Measurements from ENCODE around the gene ACADM.
A peak's percentile ranks its signal among the peaks of the same experiment; 100 is the strongest.
"Not testable (repeated sequence)": the region's sequence is repeated elsewhere in the genome, so short reads cannot be mapped to it uniquely, and the experiment has no call there.

Gene ACADM

DNA sequence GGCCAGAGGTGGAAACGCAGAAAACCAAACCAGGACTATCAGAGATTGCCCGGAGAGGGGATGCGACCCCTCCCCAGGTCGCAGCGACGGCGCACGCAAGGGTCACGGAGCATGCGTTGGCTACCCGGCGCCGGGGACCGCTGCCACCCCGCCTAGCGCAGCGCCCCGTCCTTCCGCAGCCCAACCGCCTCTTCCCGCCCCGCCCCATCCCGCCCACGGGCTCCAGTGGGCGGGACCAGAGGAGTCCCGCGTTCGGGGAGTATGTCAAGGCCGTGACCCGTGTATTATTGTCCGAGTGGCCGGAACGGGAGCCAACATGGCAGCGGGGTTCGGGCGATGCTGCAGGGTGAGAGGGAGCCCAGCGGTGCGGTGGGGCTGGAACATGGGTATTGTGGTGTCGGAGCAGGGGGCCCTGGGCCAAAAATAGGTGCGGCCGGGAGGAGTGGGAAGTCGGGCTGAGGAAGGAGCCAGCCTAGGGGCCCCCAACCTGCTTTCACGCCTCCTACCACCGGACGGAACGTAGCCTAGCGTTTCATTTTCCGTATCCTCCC is at the start of gene ACADM:
TSS of gene ACADM (plus strand) at position 238 of the 551 bp plus-strand sequence. CDS start at position 317, 79 bp downstream.
- DNase-seq, result peak; percentile 76

DNA sequence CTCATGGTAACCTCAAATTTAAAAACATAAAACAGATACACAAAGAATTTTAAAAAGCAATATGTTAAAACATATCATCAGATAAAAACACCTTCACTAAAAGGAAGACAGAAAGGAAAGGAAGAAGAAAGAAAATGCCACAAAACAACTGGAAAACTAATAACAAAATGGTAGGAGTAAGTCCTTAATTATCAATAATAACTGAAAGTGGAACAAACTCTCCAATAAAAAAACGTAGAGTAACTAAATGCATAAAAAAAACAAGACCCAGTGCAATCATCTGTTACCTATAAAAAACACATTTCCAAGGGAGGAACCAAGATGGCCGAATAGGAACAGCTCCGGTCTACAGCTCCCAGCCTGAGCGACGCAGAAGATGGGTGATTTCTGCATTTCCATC is 47.1 kb upstream of the ACADM start:
- DNase-seq, result no peak

DNA sequence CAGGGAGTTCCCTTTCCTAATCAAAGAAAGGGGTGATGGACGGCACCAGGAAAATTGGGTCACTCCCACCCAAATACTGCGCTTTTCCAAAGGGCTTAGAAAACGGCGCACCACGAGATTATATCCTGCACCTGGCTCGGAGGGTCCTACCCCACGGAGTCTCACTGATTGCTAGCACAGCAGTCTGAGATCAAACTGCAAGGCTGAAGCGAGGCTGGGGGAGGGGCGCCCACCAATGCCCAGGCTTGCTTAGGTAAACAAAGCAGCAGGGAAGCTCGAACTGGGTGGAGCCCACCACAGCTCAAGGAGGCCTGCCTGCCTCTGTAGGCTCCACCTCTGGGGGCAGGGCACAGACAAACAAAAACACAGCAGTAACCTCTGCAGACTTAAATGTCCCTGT is 46.5 kb upstream of the ACADM start:
- DNase-seq, result not testable (repeated sequence)

DNA sequence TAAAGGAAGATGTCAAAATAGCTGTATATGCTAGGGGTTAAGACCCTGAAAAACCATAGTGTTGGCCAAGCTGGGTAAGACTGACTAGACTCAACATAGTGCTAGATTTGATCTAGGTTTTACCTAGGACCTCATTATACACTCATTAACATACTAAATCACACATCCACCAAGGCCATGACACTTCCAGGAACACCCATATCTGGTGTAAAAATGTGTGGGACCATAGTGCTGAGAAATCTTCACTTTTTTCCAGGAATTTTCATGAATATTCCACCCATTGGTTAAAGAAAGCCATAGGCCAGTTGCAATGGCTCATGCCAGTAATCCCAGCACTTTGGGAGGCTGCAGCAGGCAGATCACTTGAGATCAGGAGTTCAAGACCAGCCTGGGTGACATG is 34.0 kb upstream of the ACADM start:
- no peak for DNase-seq

DNA sequence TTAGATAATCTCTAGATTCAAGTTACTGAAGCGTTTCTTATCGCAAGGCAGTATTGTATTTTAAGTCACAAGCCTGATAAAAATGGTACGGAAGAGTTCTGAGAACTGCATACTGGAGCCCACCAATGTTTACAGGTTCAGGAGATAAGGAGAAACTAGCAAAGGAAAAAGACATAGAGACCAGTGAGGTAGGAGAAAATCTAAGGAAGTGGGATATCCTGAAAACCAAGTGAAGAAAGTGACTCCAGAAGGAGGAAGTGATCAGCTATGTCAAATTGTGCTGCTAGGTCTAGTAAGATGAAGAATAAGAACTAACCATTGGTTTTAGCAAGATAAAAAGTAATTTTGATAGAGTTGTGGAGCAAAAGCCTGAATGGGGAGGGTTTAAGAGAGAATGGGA is 31.0 kb upstream of the ACADM start:
- DNase-seq, result no peak

DNA sequence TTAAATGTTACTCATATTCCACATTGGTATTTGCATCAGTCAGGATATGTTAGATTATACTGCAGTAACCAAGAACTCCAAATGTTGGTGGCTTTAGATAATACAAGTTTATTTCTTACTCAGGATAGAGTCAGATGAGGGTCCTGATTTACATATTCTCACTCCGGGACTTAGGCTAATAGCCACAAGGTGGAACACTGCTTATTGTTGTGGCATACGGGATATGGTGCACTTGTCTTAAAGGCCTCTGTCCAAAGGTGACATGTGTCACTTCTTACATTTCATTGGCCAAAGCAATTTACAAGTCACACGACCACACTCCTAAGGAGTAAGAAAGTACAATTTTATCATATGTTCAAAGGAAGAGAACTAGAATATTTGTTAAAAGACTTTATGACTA is 28.5 kb upstream of the ACADM start:
- no peak for DNase-seq

DNA sequence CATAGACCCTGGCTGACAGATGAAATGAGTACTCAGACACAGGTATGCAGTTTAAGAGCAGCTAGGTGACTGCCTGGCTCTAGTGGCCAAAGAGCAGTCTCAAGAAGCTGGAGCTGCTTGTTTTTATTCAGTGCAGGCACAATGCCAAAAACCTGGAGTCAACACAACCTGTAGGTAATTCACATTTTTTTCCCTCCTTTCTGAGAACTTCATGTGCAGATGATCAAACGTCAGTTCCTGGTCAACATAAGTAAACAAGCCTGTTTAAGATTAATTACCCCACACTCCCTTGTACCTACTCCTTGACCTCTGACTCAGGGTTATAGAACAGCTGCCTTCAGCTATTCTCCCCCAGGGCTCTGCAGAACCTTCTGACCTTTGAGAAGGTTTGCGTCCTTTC is 17.3 kb upstream of the ACADM start:
- DNase-seq, result no peak

DNA sequence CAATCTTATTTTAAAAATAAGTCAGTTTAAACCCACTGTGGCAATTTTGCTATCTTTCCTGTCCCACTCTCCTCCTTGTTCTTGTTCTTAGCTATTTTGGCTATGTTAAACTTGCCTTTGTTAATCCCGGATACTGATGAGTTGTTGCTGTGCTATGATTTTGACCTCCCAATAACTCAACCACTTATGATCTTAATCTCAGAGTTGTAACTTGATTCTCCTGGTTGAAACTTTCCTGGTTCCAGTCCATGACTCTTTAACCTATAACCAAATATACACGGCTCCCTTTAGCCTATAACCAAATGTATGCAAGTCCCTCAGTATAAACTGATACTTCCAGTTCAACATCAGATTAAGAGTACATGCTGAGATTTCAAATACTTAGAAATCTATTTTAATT is 15.6 kb upstream of the ACADM start:
- DNase-seq, result no peak

DNA sequence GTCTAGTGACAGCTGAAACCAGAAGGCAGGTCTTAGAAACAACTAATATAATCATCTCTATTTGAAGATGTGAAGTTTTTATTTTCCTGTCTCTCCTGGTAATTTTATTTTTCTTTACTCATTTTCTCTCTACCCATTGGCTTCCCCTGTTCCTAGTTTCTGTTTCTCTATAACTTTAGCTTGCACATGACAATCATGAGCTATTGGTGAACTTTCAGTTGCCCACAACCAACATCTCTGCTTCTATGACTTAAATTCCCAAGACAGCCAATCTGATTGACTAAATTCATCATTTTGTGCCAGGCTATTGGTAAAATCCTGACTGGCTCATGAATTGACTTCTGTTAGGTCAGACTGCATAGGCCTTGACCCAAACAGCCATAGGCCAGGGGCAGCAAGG is 13.7 kb upstream of the ACADM start:
- no peak for DNase-seq

DNA sequence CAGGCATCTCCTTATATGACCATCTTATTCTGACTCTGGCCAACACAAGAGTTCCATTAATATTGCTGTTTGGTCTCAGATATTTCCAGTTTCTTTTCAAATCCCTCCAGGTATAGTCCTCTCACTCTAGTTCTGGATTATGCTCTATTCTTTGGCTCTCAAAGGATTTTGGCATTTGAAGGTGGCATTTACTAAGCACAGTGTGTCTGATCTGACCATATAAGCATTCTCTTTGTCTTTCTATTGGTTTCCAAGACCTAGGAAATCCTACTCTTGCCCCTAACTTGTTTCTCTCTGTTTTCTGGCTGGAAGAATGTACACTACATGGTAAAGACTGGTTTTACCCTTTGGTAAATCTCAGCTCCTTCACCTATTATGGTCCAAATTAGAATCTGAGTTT is 12.7 kb upstream of the ACADM start:
- no peak for DNase-seq

DNA sequence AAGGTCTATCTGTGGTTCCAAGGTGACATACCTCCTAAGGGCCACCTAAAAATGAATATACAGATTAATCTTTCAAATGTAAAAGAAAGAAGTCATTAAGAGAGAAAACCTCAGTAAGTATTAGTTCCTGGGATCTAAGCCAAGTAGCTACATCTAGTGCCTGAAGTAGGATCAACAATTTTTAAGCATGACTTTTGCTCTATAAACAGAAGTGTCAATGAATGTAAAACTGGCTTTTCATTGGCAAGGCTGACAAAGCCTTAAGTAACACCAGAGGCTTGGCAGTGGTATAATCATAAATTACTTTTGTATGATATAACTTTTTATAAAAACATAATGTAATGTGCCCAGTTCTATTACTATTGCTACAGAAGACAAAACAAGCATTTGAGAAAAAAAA is 12.2 kb upstream of the ACADM start:
- no peak for DNase-seq

DNA sequence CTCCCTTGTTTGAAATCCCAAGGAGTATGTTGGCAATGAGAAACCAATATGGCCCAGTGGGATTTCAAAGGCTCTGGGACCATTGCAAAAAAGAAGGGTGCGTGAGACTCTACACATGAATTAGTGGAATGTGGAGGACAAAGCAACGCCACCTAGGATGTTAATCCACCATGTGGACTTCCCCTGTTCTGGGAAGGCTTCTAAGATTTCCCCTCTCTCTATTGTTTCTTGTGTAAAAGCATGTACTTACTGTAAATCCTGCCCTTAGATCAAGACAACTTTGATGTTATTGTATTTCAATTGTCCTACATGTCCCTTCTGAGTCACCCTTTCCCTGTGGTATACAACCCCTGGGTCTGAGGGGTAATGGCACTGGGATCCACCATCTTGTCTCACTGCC is 4.7 kb upstream of the ACADM start:
- DNase-seq, result no peak

DNA sequence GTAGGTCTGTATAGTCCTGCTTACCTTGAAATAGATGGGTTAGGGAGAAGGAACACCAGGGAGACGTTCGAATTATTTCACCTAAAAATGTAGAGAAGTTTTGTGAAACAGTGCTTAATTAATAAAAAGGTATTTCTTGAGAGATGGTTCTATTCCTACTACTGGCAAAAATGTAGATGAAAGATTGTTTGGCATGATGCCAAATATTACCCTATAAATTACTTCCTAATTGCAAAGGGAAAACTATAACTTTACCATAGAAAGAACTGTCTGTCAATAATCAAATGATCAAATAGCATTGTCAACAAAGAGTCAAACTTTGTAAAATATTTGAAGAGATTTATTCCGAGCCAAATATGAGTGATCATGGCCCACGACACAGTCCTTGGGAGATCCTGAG is 4.2 kb upstream of the ACADM start:
- DNase-seq, result no peak

DNA sequence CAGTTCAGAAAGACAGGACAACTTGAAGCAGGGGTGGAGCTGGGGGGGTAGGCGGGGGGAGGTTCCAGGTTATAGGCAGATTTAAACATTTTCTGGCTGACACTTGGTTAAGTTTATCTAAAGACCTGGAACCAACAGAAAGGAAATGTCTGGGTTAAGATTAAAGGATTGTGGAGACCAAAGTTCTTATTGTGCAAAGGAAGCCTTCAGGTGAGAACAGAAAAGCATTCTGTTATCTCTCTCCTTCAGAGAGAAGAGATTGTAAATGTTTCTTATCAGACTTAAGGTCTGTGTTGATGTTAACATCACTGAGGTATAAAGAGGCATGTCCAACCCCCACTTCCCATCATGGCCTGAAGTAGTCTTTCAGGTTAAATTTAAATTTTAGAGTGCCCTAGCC is 3.7 kb upstream of the ACADM start:
- DNase-seq, result no peak

DNA sequence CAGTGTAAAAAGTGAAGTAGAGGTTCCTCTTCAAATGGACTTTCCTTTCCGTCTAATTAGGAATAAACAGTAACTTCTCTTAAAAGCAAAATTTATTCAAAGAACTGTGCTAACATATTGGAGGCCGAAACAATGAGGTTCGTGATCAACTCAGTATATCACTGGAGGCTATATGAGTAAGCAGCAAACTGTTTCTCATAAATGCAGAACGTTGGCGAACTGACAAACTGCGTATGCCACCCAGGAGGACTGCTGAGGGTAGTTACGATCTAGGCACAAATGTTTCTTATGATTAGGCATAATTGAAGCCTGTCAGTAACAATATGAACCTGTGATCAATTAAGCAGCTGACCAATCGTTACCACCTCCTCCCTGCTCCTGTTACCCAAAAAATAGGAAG is 2.3 kb upstream of the ACADM start:
- DNase-seq, result not testable (repeated sequence)

DNA sequence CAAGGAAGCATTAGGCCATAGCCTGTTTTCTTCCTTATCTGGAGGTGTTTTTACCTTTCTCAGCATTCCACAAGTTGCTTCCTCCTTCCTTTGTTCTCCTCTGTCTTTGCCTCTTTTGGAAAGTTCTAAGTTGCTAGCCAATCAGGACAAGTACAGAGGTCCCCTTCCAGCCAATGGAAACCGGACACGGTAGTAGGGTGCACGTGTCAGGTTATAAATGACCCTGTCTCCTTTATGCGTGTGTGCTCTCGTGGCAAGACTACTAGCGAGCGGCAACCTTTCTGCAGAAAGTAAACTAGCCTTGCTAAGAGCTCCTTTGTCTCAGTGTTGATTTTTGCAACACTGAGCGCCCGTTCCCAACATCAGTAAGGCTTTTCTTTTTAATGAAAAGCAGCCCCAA is 1.5 kb upstream of the ACADM start:
- no peak for DNase-seq

DNA sequence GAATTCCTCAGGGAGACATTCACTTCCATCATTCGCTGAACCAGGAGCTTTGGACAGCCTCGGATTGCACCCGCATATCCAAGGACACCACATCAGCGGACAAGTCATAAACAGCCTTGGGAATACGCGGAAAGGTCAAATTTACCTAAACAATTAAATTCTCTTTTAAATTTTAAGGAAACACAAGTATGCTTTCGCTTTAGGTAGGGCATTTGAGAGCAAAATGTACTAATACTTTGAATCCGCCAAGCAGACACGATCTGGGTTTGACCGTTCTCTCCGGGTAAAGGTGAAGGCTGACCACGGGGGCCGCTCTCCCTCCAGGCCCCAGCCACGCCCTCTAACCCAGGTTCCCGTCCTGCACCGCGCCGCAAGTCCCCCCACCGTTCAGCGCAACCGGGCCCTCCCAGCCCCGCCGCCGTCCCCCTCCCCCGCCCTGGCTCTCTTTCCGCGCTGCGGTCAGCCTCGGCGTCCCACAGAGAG is 479 bp upstream of the ACADM start:
- DNase-seq, result peak; percentile 28

DNA sequence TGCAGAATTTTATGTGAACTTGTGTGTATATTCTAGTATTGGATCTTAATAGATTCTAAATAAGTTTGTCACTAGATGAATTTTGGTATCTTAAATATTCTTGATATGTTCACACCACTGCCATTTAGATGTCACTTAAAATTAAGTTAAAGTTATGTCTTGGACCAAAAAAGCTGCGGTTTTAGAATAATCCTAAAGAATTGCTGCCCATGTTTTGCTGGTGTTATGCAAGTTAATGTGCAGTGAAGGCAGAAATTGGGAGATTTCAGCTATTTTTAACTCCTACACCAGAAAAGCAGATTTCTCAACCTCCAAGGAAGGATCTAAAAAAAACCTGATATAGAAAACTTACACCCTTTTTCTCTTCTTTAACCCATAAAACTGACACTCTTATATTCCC is 757 bp downstream of the ACADM start:
- no peak for DNase-seq

DNA sequence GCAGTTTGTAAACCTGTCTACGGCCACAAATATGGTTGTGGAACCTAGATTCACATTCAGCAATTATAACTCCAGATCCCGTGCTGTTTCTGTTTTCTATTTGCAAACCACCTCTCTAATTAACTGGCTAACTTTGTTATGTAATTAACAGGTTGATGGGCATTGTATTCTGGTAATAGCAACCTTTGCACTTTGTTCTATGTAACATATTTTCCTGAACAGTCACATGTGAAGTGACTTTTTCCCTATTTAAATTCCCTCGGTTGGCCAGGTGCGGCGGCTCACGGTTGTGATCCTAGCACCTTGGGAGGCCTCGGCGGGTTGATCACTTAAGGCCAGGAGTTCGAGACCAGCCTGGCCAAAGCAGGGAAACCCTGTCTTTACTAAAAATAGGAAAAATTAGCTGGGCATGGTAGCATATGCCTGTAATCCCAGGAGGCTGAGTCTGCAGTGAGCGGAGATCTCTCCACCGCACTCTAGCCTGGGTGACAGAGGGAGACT is 1.4 kb downstream of the ACADM start:
- no peak for DNase-seq

DNA sequence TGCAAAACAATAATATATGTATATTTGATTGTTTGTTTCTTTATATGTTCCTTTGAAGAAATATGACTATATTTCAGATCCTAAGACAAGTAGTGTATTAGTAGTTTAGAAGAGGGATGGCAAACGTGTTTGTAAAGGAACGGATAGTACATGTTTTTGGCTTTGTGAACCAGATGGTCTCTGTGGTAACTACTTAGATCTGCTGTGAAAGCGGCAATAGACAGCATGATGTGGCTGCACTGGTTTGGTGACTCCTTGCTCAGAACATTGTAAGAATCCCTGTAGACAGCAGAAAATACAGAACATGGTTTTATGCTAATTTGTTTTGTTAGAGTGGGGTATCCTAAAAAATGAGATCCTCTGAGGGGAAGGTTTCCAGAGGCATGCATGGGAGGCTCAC is 3.1 kb downstream of the ACADM start:
- DNase-seq, result no peak

DNA sequence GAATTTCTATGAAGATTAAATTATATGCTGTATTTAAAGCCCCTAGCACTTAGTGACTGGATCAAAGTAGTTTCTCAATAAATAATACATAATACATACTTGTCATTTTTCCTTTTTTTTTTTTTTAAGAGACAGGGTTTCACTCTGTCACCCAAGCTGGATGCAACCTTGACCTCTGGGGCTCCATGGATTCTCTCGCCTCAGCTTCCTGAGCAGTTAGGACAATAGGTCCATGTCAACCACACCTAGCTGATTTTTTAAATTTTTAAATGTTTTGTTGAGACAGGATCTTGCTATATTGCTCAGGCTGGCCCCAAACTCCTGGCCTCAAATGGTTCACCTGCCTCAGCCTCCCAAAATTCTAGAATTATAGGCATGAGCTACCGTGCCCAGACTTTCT is 5.9 kb downstream of the ACADM start:
- DNase-seq, result no peak

DNA sequence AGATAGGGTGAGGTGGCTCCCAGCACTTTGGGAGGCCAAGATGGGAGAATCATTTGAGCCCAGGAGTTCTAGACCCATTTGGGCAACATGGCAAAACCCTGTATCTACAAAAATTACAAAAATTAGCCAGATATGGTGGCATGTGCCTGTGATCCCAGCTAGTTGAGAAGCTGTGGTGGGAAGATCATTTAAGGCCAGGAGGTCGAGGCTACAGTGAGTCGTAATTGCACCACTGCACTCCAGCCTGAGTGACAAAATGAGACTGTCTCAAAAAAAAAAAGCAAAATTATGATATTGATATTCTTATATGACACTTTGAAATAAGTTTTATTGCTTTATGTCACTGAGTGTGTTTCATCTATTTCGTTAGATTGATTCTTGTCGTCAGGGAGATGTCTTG is 7.4 kb downstream of the ACADM start:
- no peak for DNase-seq

DNA sequence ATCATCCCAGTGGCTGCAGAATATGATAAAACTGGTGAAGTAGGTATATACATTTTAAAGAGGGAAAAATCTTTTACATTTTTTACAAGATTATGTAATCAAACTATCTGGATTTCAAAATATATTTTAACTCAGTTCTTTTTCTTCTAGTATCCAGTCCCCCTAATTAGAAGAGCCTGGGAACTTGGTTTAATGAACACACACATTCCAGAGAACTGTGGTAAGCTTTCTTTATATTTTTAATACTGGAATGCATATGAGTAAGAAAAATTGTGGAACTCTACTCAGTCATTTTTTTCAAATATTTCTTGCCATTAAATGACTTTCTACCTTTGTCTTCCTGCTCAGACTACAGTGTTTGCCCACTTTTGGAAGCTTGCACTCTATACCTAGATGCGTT is 8.2 kb downstream of the ACADM start:
- DNase-seq, result no peak

DNA sequence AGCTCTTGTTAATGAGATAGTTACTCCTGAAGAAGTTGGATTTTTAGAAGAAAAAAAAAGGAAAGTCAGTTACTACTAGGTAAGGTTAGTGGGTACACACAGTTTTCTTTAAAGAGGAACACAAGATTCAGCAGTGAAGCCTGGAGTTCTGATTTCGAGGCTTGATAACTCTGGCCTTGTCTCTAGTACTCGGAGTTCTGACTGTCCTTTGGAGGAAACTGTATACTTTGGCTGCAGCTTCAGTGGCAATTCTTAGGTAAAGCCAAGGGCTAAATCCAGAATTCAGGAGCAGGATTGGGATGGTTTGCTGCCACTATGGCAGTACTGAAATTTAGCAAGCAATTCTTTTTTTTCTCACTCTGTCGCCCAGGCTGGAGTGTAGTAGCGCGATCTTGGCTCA is 9.2 kb downstream of the ACADM start:
- no peak for DNase-seq

DNA sequence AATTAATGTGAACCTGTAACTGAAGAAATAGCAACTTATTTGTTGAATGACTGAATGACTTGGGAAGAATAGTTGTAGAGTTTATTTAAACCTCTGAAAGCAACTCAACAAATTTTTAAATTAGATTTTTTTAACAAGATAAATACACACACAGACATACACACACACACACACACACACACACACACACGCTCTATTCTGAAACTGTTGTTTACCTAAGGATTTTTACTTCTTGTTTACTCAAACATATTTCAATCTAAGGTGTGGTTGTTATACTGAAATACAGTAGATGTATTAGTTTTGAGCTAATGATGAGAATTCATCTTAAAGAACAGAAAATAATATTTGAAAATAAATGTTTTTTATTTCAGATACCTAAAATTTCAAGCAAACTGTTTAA is 11.5 kb downstream of the ACADM start:
- no peak for DNase-seq

All from amniotic stem cell (primary cell).